Measurements from ENCODE around the gene EGFL7. TPM values are rescaled to one million over a fixed set of nuclear protein-coding genes. Genes with fewer than 3 reads are reported as not detected.
"Not testable (repeated sequence)": the region's sequence is repeated elsewhere in the genome, so short reads cannot be mapped to it uniquely, and the experiment has no call there.

EGFL7 gene
- polyA plus RNA-seq, 1 donor from 2014 or later = not detected

GRCh38 chr9:136695435-136695895, 32.7 kb downstream of the EGFL7 start:
- Mint-ChIP-seq H3K4me1 (peaks cover 0 to 4% (median 3%) of the 10 kb centered on the region in 3 donors), H3K27ac (no peak overlapping the region)

DNA sequence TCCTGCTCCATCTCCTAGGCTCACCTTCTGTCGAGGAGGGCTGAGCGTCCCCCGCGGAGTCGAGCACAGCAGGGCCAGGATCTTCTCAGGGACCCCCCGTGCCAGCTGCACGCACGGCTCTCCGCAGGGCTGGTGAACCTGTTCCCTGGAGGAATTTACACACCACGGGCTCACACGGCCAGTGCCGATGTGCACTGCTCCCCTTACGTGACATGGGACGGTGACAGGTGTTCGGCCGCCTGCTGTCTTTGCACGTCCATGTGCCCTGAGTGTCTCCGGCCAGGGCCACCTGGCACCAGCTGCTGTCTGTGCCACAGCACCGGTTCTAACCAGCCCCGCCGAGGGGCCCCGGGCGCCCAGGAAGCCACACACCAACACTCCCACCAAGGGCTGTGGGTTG, 33.2 kb downstream of the EGFL7 start:
- Mint-ChIP-seq H3K9me3 (no peaks in the 10 kb centered on the region), H3K36me3 (no peaks in the 10 kb centered on the region), H3K4me3 (no peak overlapping the region), H3K4me1 (peaks cover 3 to 5% (median 4%) of the 10 kb centered on the region in 3 donors), H3K27me3 (peaks cover 22% of the 10 kb centered on the region), H3K27ac (no peak overlapping the region)

More at GRCh38 chr9:136695435-136695895, 32.7 kb downstream of the EGFL7 start:
- H3K36me3 Mint-ChIP-seq = no peaks in the 10 kb centered on the region
- no peaks in the 10 kb centered on the region for H3K9me3 Mint-ChIP-seq
- peaks cover 18% of the 10 kb centered on the region for H3K27me3 Mint-ChIP-seq
- H3K4me3 Mint-ChIP-seq = no peak overlapping the region

GRCh38 chr9:136696502-136696901, 33.8 kb downstream of the EGFL7 start:
- no peaks in the 10 kb centered on the region for H3K36me3 Mint-ChIP-seq
- peaks cover 28% of the 10 kb centered on the region for H3K27me3 Mint-ChIP-seq
- H3K4me3 Mint-ChIP-seq = no peak overlapping the region
- H3K27ac Mint-ChIP-seq = no peak overlapping the region
- H3K9me3 Mint-ChIP-seq = no peaks in the 10 kb centered on the region
- H3K4me1 Mint-ChIP-seq = peaks cover 5 to 8% (median 8%) of the 10 kb centered on the region in 3 donors

DNA sequence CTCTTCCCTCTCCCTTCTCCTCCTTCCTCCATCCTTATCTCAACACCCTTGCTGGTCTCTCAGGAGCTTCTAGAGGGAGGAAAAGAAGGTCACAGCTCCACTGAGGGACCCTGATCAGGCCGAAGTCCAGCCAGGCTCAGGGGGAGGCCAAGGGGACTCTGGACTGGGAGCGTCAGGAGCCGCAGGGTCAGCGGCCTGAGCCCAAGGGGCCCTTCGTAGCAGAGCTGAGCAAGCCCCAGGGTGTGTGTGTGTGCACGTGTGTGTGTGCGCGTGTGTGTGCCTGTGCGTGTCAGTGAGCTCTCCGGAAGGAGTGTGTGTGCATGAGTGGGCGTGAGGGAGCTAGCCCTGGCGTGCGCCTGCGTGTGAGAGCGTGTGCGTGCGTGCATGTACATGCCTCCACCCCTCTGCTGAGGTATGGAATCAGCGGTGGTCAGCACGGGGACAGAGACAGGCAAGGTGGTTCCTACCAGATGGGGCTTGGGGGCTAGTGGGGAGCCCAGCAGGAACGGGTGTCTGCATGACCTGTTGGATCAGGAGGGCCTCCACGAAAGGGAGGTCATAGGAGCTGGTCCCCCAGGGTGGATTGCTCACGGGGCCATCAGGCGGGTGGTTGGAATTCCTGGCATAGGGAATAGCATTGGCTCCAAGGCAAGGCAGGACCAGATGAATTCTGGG, 34.6 kb downstream of the EGFL7 start:
- Mint-ChIP-seq H3K4me1 (peaks cover 6 to 9% (median 9%) of the 10 kb centered on the region in 3 donors), H3K27ac (no peak overlapping the region), H3K27me3 (peaks cover 28% of the 10 kb centered on the region), H3K4me3 (peak overlapping the region in 1 of 4 donors; percentile 12), H3K36me3 (no peaks in the 10 kb centered on the region), H3K9me3 (no peaks in the 10 kb centered on the region)

GRCh38 chr9:136697821-136698526, 35.3 kb downstream of the EGFL7 start:
- Mint-ChIP-seq H3K36me3 (no peaks in the 10 kb centered on the region), H3K4me1 (peaks cover 6 to 11% (median 9%) of the 10 kb centered on the region in 3 donors), H3K9me3 (no peaks in the 10 kb centered on the region), H3K4me3 (peak overlapping the region in 1 of 4 donors; percentile 39), H3K27me3 (peaks cover 26% of the 10 kb centered on the region), H3K27ac (no peak overlapping the region)

GRCh38 chr9:136698635-136699246, 36.0 kb downstream of the EGFL7 start:
- Mint-ChIP-seq H3K27ac (no peak overlapping the region), H3K4me3 (no peak overlapping the region)

DNA sequence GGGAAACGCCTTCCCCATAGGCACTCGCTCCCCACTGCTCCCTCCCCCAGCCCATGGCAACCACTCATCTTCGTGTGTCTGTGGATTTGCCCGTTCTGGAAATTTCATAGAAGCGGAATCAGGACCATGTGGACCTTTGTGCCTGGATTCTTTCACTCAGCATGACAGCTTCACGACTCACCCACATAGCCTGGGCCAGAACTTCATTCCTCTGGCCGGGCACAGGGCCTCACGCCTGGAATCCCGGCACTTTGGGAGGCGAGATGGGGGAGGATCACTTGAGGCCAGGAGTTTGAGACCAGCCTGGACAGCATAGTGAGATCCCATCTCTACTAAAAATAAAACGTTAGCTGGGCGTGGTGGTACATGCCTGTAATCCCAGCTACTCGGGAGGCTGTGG, 37.6 kb downstream of the EGFL7 start:
- Mint-ChIP-seq H3K36me3 (no peaks in the 10 kb centered on the region), H3K27me3 (peaks cover 19% of the 10 kb centered on the region), H3K4me3 (no peak overlapping the region), H3K4me1 (peaks cover 8 to 18% (median 9%) of the 10 kb centered on the region in 3 donors), H3K9me3 (no peaks in the 10 kb centered on the region), H3K27ac (peak overlapping the region in 2 of 3 donors; percentile 82 to 91)

More at GRCh38 chr9:136698635-136699246, 36.0 kb downstream of the EGFL7 start:
- peaks cover 8 to 18% (median 9%) of the 10 kb centered on the region in 3 donors for H3K4me1 Mint-ChIP-seq
- no peaks in the 10 kb centered on the region for H3K9me3 Mint-ChIP-seq
- peaks cover 21% of the 10 kb centered on the region for H3K27me3 Mint-ChIP-seq
- H3K36me3 Mint-ChIP-seq = no peaks in the 10 kb centered on the region

- peak overlapping the region; percentile 82 to 91 (median 91) for H3K27ac Mint-ChIP-seq
- H3K9me3 Mint-ChIP-seq = no peaks in the 10 kb centered on the region
- H3K36me3 Mint-ChIP-seq = no peaks in the 10 kb centered on the region
- peaks cover 19% of the 10 kb centered on the region for H3K27me3 Mint-ChIP-seq
- H3K4me1 Mint-ChIP-seq = peaks cover 9 to 18% (median 10%) of the 10 kb centered on the region in 3 donors
- peak overlapping the region; percentile 72 to 88 (median 78) for H3K4me3 Mint-ChIP-seq
Measured at GRCh38 chr9:136700959-136701667, 38.4 kb downstream of the EGFL7 start.

DNA sequence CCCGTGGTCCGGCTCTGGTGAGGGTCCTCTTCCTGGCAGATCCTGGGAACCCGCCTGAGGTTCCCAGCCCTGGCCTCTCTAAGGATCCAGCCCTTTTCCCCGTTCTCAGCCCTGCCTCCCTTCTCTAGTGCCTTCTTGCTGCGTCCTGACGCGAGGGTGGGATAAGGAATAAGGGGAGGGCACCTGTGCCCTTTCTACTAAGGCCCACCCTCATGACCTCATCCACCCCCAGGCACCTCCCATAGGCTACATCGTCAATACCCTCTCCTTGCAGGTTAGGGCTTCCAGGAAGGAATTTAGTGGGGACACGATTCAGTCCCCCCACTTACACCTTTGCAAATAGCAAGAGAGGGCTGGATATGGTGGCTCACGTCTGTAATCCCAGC, 38.9 kb downstream of the EGFL7 start:
- no peaks in the 10 kb centered on the region for H3K36me3 Mint-ChIP-seq
- peak overlapping the region; percentile 82 to 91 (median 91) for H3K27ac Mint-ChIP-seq
- H3K9me3 Mint-ChIP-seq = no peaks in the 10 kb centered on the region
- H3K27me3 Mint-ChIP-seq = peaks cover 19% of the 10 kb centered on the region
- H3K4me1 Mint-ChIP-seq = peaks cover 9 to 18% (median 10%) of the 10 kb centered on the region in 3 donors
- H3K4me3 Mint-ChIP-seq = peak overlapping the region; percentile 21 to 88 (median 76)

DNA sequence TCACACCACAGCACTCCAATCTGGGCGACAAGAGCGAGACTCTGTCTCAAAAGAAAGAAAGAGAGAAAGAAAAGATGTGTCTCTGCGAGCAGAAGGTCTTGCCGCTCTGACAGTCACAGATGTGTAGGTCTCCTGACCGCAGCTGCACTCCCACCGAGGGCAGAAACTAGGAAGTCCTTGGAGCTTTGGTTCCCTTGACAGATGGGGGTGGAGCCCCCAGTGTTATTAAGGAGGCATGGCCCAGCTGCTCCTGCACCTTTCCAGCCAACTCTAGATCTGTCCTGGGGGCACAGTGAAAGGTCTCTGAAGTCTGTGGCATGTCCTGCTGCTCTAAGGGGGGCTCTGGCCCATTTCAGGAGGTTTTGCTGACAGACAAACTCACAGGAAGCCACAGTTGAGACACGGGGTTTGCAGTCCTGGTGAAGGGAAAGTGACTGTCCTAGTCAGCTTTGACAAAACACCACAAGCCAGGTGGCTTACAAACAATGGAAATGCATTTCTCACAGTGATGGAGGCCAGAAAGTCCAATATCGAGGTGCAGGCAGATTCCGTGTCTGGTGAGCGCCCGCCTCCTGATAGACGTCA, 40.7 kb downstream of the EGFL7 start:
- H3K9me3 Mint-ChIP-seq = no peaks in the 10 kb centered on the region
- peak overlapping the region in 2 of 3 donors; percentile 50 to 76 for H3K27ac Mint-ChIP-seq
- peaks cover 13% of the 10 kb centered on the region for H3K27me3 Mint-ChIP-seq
- H3K4me1 Mint-ChIP-seq = peaks cover 6 to 18% (median 10%) of the 10 kb centered on the region in 3 donors
- H3K4me3 Mint-ChIP-seq = peak overlapping the region in 3 of 4 donors; percentile 23 to 57 (median 37)
- H3K36me3 Mint-ChIP-seq = no peaks in the 10 kb centered on the region

DNA sequence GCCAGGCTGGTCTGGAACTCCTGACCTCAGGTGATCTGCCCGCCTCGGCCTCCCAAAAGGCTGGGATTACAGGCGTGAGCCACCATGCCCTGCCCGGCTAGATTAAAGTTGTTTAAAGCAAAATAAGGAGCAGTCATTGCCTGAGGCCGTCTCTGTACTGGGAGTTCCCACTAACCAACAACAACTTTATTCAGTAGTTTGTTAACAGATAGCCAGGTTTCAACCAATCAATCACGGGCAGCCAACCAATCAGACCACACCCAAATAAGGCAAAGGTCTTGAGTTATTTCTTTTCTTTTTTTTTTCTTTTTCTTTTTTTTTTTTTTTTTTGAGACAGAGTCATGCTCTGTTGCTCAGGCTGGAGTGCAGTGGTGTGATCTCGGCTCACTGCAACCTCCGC, 42.0 kb downstream of the EGFL7 start:
- peaks cover 6 to 18% (median 10%) of the 10 kb centered on the region in 3 donors for H3K4me1 Mint-ChIP-seq
- peaks cover 13% of the 10 kb centered on the region for H3K27me3 Mint-ChIP-seq
- H3K9me3 Mint-ChIP-seq, H3K27ac Mint-ChIP-seq, H3K36me3 Mint-ChIP-seq, H3K4me3 Mint-ChIP-seq: not testable (repeated sequence)

- no peaks in the 10 kb centered on the region for H3K9me3 Mint-ChIP-seq
- H3K4me1 Mint-ChIP-seq = peaks cover 6 to 18% (median 8%) of the 10 kb centered on the region in 3 donors
- peaks cover 20% of the 10 kb centered on the region for H3K27me3 Mint-ChIP-seq
- H3K4me3 Mint-ChIP-seq = no peak overlapping the region
- no peaks in the 10 kb centered on the region for H3K36me3 Mint-ChIP-seq
- peak overlapping the region in 1 of 3 donors; percentile 65 for H3K27ac Mint-ChIP-seq
Measured at GRCh38 chr9:136705564-136705963, 42.8 kb downstream of the EGFL7 start.

GRCh38 chr9:136707011-136707410, 44.3 kb downstream of the EGFL7 start:
- no peaks in the 10 kb centered on the region for H3K36me3 Mint-ChIP-seq
- peaks cover 0 to 8% (median 7%) of the 10 kb centered on the region in 3 donors for H3K4me1 Mint-ChIP-seq
- H3K9me3 Mint-ChIP-seq = no peaks in the 10 kb centered on the region
- no peak overlapping the region for H3K4me3 Mint-ChIP-seq
- H3K27ac Mint-ChIP-seq = no peak overlapping the region
- peaks cover 23% of the 10 kb centered on the region for H3K27me3 Mint-ChIP-seq

GRCh38 chr9:136707849-136708517, 45.3 kb downstream of the EGFL7 start:
- Mint-ChIP-seq H3K27ac (no peak overlapping the region), H3K9me3 (no peaks in the 10 kb centered on the region), H3K36me3 (no peaks in the 10 kb centered on the region)

More at GRCh38 chr9:136707849-136708517, 45.3 kb downstream of the EGFL7 start:
- peaks cover 0 to 7% (median 7%) of the 10 kb centered on the region in 3 donors for H3K4me1 Mint-ChIP-seq
- peak overlapping the region in 1 of 4 donors; percentile 60 for H3K4me3 Mint-ChIP-seq
- peaks cover 23% of the 10 kb centered on the region for H3K27me3 Mint-ChIP-seq

Data from IgD-negative memory B cell (primary cell).